HG02970 (cell line): ENCODE data around the gene MAGEB17.
A peak's percentile ranks its signal among the peaks of the same experiment; 100 is the strongest.
"Not testable (repeated sequence)": the region's sequence is repeated elsewhere in the genome, so short reads cannot be mapped to it uniquely, and the experiment has no call there.

Experiments used
- ATAC-seq: cut with Tn5 transposase; IDR thresholded peaks from one replicate; pipeline ENCODE4 v1.9.1; 2021; ENCODE audit warnings: mild to moderate bottlenecking, moderate library complexity, moderate number of reproducible peaks; ENCODE audit not compliant: unreplicated experiment, low FRiP score

MAGEB17 gene, protein sequence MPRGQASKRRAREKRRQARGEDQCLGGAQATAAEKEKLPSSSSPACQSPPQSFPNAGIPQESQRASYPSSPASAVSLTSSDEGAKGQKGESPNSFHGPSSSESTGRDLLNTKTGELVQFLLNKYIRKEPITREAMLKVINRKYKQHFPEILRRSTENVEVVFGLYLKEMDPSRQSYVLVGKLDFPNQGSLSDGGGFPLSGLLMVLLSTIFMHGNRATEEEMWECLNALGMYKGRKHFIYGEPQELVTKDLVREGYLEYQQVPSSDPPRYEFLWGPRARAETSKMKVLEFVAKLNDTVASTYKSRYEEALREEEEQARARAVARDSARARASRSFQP

GRCh38 chrX:16167181-16167580 is at the start of gene MAGEB17:
TSS of gene MAGEB17 (plus strand) at chrX:16167481. CDS start at chrX:16170383, 2,902 bp downstream.
- ATAC-seq = no peak

DNA sequence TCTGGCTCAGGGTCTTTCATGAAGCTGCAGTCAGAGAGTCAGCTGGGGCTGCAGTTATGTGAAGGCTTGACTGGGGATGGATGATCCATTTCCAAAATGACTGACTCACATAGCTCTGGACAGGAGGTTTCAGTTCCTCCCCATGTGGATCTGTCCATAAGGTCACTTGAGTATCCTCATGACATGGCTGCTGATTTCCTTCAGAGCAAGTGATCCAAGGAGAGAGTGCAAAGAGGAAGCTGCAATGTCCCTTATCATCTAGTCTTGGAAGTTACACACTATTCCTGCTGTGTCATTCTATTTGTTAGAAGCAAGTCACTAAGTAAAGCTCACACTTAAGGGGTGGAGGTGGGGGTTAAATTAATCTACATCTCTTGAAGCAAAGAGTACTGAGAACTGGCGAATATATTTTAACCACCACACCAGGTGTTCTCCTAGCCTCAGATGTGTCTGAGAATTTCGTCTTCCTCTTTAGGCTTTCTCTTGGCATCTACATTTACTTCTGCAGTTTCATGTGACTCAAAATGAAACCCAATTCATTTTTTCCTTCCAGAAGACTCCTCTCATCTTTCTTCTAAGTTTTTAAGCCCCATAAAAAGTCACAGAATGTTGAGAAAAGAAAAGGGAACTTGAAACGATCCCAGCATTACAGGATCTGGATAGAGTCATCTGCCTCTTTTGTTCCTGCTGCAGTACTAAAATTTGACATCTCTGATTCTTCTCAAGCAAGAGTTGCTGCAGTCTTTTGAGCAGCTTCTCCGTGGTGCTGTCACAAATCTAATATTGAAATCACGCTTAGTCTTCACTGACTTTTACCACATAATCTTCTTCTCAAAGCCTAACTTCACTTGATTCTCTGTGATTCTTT is 47.7 kb upstream of the MAGEB17 start:
- peak; percentile 87 for ATAC-seq

DNA sequence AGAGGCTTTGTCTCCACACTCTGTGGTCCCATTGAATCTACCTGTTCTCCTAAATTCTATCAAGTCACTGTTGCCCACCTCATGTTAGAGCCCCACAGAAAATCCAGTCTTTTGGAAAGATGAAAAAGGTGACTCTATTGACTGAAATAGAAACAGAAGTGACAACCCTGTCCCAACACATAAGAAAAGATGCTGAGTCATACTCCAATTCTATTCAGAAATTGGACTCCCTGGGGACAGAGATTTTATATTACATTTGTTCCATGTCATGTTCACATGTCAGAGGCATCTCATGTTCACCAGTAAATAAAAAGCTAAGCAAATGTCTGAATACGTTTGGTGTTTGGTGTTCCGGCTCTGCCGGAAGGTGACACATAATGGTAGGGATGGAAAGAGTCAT is 46.9 kb upstream of the MAGEB17 start:
- no peak for ATAC-seq

DNA sequence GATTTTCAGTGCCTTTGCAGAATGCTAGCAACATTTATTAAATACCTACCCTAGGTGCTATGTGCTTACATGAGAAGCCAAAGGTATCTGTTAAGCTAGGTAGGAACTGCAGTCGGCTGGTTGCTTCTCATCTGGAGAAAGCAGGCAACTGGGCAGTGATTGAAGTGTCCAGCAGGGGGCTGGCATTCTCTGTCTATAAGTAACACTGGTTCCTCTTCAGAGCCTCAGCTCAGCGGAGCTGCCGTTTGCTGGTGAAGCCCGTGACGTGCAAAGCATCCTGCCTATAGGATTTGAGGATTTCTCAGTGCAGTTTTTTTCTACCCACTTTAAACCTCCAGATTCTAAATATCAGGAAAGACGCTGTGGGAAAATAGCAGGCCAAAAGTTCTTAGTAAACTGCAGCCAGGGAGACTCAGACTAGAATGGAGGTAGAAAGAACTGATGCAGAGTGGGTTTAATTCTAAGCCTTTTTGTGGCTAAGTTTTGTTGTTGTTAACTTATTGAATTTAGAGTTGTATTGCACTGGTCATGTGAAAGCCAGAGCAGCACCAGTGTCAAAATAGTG is 44.0 kb upstream of the MAGEB17 start, which contains the start of gene GRPR:
TSS of gene GRPR (plus strand) at position 344 of the 565 bp plus-strand sequence. CDS start 389 bp downstream, outside the sequence.
- no peak for ATAC-seq

- no peak for ATAC-seq
These were observed 43.1 kb upstream of the MAGEB17 start for GRCh38 chrX:16124201-16124600.

DNA sequence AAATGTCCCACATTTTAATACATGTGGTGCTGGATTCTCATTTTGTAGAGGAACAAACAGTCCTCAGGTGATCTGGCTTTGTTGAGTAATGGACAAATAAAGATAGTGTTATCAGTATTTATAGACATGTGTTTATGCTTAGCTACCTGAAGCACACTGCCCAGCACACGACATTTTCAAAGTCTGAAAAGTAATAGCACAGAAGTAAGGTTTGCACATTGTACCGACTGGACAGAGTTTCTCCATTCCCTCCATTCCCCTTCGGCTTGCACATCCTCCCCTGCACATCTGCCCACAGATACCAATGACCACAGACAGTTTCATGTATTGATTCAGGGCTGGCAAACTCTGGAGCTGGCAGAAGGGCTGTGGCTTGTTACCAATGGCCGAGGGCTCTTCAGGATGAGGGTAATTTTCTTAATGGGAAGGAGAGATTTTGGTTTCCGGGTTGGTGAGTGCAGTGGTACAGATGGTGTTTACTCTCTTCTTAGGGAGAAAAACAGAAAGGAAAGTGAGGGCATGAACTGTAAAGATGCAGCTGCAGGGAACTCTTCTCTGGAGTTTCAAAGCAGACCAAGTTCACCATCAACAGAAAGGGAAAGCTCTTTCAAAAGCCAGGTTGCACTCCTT is 41.6 kb upstream of the MAGEB17 start:
- no peak for ATAC-seq

DNA sequence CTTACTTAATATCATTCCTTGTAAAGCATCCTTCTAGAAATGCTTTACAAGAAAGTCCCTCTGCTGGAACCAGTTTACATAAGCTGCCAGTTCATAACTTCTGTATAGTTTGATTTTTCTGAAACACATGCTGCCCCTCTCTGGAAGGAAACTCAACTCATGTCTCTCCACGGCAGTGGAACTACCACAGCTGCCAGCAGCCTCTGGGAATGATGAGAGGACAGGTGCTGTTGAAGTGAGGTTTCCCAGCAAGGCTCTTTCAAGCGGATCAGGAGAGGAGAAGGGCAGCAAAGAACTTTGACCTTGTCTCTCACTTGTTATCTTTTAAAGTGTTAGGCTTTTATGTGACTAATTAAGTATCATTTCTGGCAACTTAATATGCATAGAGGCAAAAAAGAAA is 36.6 kb upstream of the MAGEB17 start:
- no peak for ATAC-seq

- no peak for ATAC-seq
These were observed 32.3 kb upstream of the MAGEB17 start for GRCh38 chrX:16134936-16135335.

- ATAC-seq = no peak
These were observed 31.2 kb upstream of the MAGEB17 start for GRCh38 chrX:16136080-16136479.

GRCh38 chrX:16137416-16138107 is 29.7 kb upstream of the MAGEB17 start:
- no peak for ATAC-seq

DNA sequence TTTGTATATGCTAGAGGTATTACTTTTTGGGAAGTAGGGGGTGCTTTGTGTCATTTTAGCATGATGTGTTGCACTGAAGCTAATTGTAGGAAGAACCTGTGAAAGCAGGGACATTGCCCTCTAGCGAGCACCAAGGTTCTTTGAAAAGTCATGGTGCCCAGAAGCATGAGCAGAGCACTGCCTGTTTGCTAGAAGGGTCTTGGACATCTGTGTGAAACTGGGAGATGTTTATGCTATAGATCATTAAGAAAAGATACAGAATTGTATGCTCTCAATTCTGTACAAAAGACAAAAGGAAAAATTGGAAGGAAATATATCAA is 29.2 kb upstream of the MAGEB17 start:
- no peak for ATAC-seq

GRCh38 chrX:16140448-16140847 is 26.8 kb upstream of the MAGEB17 start:
- no peak for ATAC-seq

- no peak for ATAC-seq
These were observed 26.3 kb upstream of the MAGEB17 start for GRCh38 chrX:16140983-16141382.

DNA sequence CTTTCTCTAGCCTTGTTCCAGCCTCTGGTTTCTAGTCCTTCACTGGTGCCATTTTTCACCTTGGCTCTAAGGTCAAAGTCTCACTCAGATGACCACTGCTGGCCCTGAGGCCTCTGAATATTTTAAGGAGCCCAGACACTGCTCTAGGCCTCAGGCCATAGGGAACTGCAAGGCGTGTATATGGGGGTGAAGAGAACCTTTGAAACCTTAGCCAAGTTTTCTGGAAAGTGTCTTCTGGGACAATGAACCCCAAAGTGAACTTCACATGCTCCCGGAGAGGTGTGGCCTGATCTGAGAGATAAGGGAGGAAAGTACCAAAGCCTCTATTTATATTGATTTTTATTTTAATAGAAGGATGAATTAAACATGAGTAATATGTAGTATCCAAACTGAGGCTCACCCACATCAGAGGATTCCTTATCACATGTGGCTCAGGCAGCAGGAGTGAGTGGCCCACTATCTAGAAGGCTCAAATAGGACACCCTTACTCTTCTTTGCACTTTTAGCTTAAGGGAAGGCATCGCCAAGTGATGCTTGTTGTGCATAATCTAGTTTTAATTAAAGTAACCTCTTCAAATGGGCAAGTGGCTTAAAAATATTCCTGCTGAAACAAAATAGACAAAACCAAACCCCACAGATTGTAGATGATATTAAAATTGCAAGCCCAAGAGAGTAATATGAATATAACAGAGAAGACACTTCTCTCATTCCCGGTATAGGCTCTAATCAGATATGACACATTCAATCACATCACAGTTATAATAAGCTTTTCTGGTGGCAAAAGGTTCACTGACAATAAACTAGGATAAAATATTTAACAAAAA is 25.6 kb upstream of the MAGEB17 start:
- no peak for ATAC-seq

- ATAC-seq = no peak
These were observed 25.1 kb upstream of the MAGEB17 start for GRCh38 chrX:16142246-16142558.

DNA sequence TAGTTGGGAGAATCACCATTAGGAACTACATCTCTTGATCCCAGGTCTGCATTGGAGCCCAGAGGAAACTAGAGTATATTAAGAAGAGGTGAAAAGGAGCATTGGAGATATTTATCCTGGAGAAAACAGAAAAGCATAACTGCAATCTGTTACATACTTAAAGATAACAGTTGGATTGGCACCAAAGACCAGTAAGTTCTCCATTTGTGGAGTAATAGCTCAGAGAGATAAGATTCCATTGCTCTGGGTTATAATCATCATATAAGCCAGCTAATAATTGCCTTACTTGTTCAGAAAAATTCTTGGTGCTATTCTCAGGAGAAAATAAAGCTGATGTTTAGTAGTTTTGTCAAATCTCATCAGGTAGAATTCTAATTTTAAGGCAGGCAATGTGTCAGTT is 23.3 kb upstream of the MAGEB17 start:
- ATAC-seq = no peak

DNA sequence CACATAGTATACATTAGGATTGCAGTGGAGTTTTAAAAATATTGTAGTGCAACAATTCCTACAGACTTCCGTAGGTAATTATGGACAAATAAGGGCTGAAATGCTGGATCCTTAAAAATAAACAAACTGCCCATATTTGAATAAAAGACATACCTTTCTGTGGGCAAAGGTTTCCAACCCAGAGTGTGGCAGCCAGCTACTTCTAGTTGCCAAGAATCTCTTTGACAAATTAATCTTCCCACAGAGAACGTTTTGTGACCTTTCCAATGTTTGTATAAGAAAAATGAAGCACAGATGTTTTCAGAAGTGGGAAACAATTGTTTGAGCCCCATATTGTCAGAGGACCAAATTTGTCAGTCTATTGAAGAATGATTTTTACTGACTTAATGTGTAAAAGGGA is 22.9 kb upstream of the MAGEB17 start:
- no peak for ATAC-seq

DNA sequence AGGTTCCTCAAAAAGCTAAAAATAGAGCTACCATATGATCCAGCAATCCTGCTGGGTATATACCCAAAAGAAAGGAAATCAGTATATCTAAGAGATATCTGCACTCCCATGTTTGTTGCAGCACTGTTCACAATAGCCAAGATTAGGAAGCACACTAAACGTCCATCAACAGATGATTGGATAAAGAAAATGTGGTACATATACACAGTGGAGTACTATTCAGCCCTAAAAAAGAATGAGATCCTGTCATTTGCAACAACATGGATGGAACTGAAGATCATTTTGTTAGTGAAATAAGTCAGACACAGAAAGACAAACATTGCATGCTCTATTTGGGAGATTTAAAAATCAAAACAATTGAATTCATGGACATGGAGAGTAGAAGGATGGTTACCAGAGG is 22.2 kb upstream of the MAGEB17 start:
- ATAC-seq = not testable (repeated sequence)

GRCh38 chrX:16145656-16146055 is 21.6 kb upstream of the MAGEB17 start:
- ATAC-seq = no peak

DNA sequence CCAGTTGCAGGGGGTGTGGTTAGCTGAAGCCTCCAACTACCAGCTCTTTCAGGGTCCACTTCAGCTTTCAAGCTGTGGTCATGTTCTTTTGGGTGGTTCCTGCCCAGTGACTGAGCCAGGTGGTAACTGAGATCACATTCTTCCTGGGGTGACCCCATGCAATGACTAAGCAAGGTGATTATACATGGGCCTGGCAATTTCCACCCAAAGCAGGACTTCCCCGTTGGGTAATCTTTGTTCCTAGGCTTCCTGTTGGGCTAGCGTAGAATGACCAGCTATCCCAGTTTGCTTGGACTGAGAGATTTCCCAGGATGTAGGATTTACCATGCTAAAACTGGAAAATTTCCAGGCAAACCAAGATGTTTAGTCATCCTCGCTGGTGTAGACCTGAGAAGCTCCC is 18.4 kb upstream of the MAGEB17 start:
- no peak for ATAC-seq
